GM04503 (cell line): ENCODE data around the gene SPX.

ENCODE experiments used
- DNase-seq: peaks from one replicate; pipeline ENCODE4 v3.0.0-alpha.2; 2012; ENCODE audit warnings: low read depth

The SPX gene

GRCh38 chr12:21577516-21577915 is 51.4 kb downstream of the SPX start:
- DNase-seq: no peak

GRCh38 chr12:21580748-21581516 is 54.8 kb downstream of the SPX start:
- DNase-seq: no peak
